Heart right ventricle (tissue), 16 donors: ENCODE results near the gene PNLIPRP2. TPM values are rescaled to one million over a fixed set of nuclear protein-coding genes. Genes with fewer than 3 reads are reported as not detected.

Experiments used
- ATAC-seq, 8 donors: fragments of 200-7000 bp; cut with Tn5 transposase; one replicate each; pipeline ENCODE4 v1.9.1; 2020; ENCODE audit warnings: mild to moderate bottlenecking in 8 of 8, moderate library complexity in 8 of 8, moderate number of reproducible peaks in 1 of 8
- DNase-seq, 2 donors: peaks; one replicate each; pipeline ENCODE4 v3.0.0-alpha.2; 2020
- H3K27ac ChIP-seq, 10 donors: fragments of 200-600 bp; sonication (generic) in 2 of 10; one replicate each; pipeline versions ENCODE4 v1.5.0 to v1.8.0; 2020 to 2022; ENCODE audit warnings: mild to moderate bottlenecking in 3 of 10
- H3K27me3 ChIP-seq, 7 donors: fragments of 200-600 bp; one replicate each; pipeline ENCODE4 v1.8.0; 2021 to 2022; ENCODE audit warnings: mild to moderate bottlenecking in 2 of 7
- H3K36me3 ChIP-seq, 9 donors: fragments of 200-600 bp; sonication (generic) in 1 of 9; one replicate each; pipeline versions ENCODE4 v1.5.0 to v1.8.0; 2020 to 2022; ENCODE audit warnings: mild to moderate bottlenecking in 2 of 9
- H3K4me1 ChIP-seq, 9 donors: fragments of 200-600 bp; sonication (generic) in 1 of 9; one replicate each; pipeline versions ENCODE4 v1.5.0 to v1.8.0; 2020 to 2022; ENCODE audit warnings: mild to moderate bottlenecking in 4 of 9
- H3K4me3 ChIP-seq, 10 donors: fragments of 200-600 bp; sonication (generic) in 2 of 10; one replicate each; pipeline versions ENCODE4 v1.5.0 to v1.8.0; 2020 to 2022; ENCODE audit warnings: mild to moderate bottlenecking in 7 of 10, moderate library complexity in 2 of 10
- H3K9me3 ChIP-seq, 11 donors: fragments of 200-600 bp in 10 of 11; sonication (generic) in 2 of 11; one replicate each; pipeline versions ENCODE4 v1.5.0 to v1.8.0; 2013 to 2022; ENCODE audit warnings: mild to moderate bottlenecking in 2 of 11, control low read depth in 1 of 11, moderate library complexity in 1 of 11
- WGBS, 2 donors: extraction: QIAGEN DNeasy Blood & Tissue Kit; methylation state at CpG; one replicate each; pipeline ENCODE4 v1.1.7; 2013; ENCODE audit warnings: inconsistent platforms in 1 of 2; 5-methylcytosine and 5-hydroxymethylcytosine counted together
- intact Hi-C, 10 donors: fragments of 100-400 bp; cut with DNase I; formaldehyde crosslinking; loops; one replicate each; pipeline versions ENCODE4 v1.11.1 to v1.14.2; 2022
- polyA plus RNA-seq, 2 donors: library from polyadenylated mRNA; stranded (reverse); fragments of 200-250 nt; gene quantifications; one replicate each; pipeline ENCODE4 v1.2.3, GENCODE V29; 2013
- total RNA-seq, 10 donors: library from RNA; stranded (reverse); fragmentation: NEBNext Ultra II Directional in 3 of 10; extraction: Animal tissue kit (Norgen Biotek cat#: 25700) in 3 of 10; gene quantifications; one replicate each; pipeline versions ENCODE4 v1.2.1 to v1.2.4, GENCODE V29; 2021 to 2023
- TF ChIP-seq, protein P1 (sequence below), 9 donors: fragments of 200-600 bp; sonication (generic) in 2 of 9; IDR thresholded peaks; one replicate each; pipeline versions ENCODE4 v1.5.0 to v1.8.0; 2021 to 2022; ENCODE audit warnings: antibody characterized with exemption in 9 of 9, mild to moderate bottlenecking in 5 of 9, moderate library complexity in 1 of 9
- donor health status: Arrhythmogenic right ventricular cardiomyopathy.
- donor health status: ischemic (EF 13 %, LVEDD 7.1; RV severe dilation, severe dysfunction).
- donor health status: healthy with polysubstance abuse.
- donor health status: DM: no; HTN: yes; CAD: no.
- donor health status: DM: no; HTN: no; CAD: no.
- donor health status: ischemic (EF 25% LVEDD 6.9; RV normal size, moderate dysfunction).
- donor health status: ischemic (EF 25% LVEDD 5.7; RV mildly dilated, moderate dysfunction).
- donor health status: healthy.
- donor health status: DM: yes; HTN: yes; CAD: no.
- donor health status: Ischemic cardiomyopathy.
- donor health status: ischemic (EF 35%, LVEDD 5.7; RV mildly dilated, moderate dysfunction).
- donor health status: nonischemic (EF 11% LVEDD 7.7; RV severe dilation, severe dysfunction).
- donor health status: DM: yes; HTN: yes; CAD: no.
- donor health status: PGD.
- donor health status: ischemic (EF 29% LVEDD 5.4; RV normal size, mild dysfunction).
- donor health status: nonischemic (EF 23%, LVEDD 6.1; RV moderate dilation, normal function).

PNLIPRP2 gene
- total and polyA plus RNA-seq, 12 donors = 0.20 TPM; not detected in 11

DNA sequence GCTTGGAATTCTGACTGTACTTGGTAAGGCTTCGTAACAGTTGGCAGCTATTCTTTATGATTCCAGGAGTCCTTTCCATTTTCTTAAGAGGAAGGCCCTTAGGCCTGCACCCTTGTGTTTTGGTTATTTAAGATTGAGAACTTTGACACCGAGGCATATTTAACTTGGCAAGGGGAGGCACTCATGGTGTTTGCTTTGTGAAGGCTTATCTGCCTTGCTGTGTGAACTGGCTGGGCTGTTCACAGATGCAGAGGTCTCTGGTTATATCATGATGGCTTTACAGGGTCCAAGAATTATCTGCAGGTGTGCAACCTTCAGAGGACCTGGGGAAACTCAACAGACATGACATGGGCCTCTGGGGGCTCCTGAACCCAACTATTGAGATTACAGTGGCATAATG, 30.8 kb upstream of the PNLIPRP2 start:
- no peaks in the 10 kb centered on the region for H3K36me3 ChIP-seq
- no peak overlapping the region for H3K27ac ChIP-seq
- H3K4me3 ChIP-seq = no peak overlapping the region
- DNase-seq = no peak
- TF ChIP-seq, protein P1, sequence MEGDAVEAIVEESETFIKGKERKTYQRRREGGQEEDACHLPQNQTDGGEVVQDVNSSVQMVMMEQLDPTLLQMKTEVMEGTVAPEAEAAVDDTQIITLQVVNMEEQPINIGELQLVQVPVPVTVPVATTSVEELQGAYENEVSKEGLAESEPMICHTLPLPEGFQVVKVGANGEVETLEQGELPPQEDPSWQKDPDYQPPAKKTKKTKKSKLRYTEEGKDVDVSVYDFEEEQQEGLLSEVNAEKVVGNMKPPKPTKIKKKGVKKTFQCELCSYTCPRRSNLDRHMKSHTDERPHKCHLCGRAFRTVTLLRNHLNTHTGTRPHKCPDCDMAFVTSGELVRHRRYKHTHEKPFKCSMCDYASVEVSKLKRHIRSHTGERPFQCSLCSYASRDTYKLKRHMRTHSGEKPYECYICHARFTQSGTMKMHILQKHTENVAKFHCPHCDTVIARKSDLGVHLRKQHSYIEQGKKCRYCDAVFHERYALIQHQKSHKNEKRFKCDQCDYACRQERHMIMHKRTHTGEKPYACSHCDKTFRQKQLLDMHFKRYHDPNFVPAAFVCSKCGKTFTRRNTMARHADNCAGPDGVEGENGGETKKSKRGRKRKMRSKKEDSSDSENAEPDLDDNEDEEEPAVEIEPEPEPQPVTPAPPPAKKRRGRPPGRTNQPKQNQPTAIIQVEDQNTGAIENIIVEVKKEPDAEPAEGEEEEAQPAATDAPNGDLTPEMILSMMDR (IDR thresholded peaks at IDR 0.05) = no peak
- H3K4me1 ChIP-seq = no peaks in the 10 kb centered on the region
- peaks cover 0 to 7% (median 0%) of the 10 kb centered on the region in 11 donors for H3K9me3 ChIP-seq
- no peak for ATAC-seq
- WGBS, 2 donors = 74 to 76% methylated on average over 2 of the region's 2 CpGs
- intact Hi-C loops = no loop called here
- H3K27me3 ChIP-seq = peaks cover 0 to 2% (median 0%) of the 10 kb centered on the region in 7 donors

DNA sequence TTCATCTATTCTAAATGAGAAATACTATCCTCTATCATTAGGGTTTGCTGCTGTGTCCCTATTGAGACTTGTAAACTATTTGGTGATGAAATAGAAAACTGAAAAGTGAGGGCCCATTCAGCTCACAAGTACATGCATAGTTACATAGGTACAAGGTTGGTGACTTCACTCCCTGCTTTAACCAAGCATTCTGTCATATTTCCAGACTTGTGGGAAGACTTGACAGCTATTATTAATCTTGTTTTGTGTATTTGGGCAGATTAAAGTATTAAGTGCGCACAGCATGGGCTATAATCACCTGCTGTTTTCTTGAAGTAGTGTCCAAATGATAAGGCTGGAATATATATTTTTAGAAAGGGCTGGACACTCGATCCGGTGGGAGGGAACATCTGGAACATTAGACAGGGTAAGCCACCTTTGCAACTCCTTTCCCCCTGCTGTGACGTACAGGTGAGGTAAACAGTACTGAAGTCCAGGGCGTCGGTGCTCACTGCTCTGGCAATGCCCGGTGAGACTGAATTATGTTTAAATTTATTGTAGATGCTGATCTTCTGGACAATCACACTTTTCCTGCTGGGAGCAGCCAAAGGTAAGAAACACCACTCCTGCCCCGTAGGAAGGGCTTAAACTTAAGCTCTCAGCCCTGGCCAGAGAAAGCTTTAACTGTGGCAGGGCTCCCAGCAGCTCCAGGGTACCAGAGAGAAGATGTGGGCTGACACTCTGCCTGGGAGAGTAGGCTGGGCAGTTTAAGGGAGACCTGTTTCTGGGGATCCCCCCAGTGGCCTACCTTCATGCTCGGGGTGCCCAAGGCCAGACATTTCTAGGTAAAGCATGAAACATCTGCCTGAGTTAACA, 29.9 kb upstream of the PNLIPRP2 start, which contains the start of gene PNLIPRP1:
PNLIPRP1 (plus strand) TSS at position 370 of the 855 bp plus-strand sequence; CDS start at position 541, 171 bp downstream.
- Histone ChIP-seq H3K27me3 (peaks cover 0 to 11% (median 0%) of the 10 kb centered on the region in 7 donors), H3K4me1 (no peaks in the 10 kb centered on the region), H3K4me3 (no peak within 1 kb of the TSS), H3K27ac (no peak within 1 kb of the TSS), H3K9me3 (peaks cover 0 to 7% (median 0%) of the 10 kb centered on the region in 11 donors), H3K36me3 (no peaks in the 10 kb centered on the region)
- intact Hi-C loops = no loop called here
- DNase-seq (no peak), ATAC-seq (no peak)
- TF ChIP-seq, protein P1 (IDR thresholded peaks at IDR 0.05) = no peak
- 68 to 70% methylated on average over 9 of the region's 9 CpGs for WGBS, 2 donors

DNA sequence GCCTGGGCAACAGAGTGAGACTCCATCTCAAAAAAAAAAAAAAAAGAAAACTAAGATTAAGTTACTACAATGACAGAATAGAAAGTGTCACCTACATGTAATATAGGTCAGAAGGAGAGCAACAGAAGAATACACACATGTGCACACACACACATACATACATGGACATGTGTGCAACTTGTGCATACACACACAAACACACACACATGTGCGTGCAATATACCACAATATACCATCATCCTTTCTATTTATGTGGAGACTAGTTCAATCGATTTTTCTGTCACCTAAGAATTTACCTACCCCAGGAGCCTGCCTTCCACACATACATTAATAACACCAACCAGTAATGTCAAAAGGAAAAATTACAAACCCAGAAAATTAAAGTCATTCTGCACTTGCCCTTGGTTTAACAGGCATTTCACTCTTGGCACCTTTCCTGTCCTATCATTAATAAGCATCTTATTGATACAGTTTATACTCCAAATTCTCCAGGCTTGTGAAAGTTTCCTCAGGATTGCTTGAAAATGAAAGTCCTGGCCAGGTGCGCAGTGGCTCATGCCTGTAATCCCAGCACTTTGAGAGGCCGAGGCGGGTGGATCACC, 27.5 kb upstream of the PNLIPRP2 start:
- no peaks in the 10 kb centered on the region for H3K4me1 ChIP-seq
- 90 to 91% methylated on average over 5 of the region's 5 CpGs for WGBS, 2 donors
- no peak overlapping the region for H3K4me3 ChIP-seq
- TF ChIP-seq, protein P1 (IDR thresholded peaks at IDR 0.05) = no peak
- no peak overlapping the region for H3K27ac ChIP-seq
- no peaks in the 10 kb centered on the region for H3K36me3 ChIP-seq
- peaks cover 0 to 12% (median 4%) of the 10 kb centered on the region in 7 donors for H3K27me3 ChIP-seq
- intact Hi-C loops = no loop called here
- DNase-seq (no peak), ATAC-seq (no peak)
- H3K9me3 ChIP-seq = peaks cover 0 to 7% (median 0%) of the 10 kb centered on the region in 11 donors

DNA sequence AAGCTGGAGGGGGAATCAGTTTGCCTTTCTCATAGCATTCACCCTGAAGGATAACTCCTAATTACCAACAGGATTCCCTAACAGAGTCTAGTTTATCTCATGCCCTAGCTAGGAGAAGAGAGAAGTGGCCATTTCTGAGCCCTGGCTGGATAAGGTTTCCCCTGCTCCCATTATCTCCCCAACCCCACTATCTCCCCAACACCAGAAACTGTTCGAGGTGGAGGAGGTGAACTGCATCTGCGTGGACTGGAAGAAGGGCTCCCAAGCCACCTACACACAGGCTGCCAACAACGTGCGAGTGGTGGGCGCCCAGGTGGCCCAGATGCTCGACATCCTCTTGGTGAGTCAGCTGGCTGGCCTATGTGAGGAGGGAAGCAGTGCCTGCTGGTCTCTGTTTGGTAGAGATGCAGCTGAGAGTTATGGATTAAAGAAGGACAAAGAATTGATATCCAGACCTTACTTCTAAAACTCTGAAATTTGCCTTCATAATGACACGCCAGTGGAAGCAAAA, 26.2 kb upstream of the PNLIPRP2 start:
- WGBS, 2 donors = 79 to 81% methylated on average over 7 of the region's 7 CpGs

More for the DNA sequence above, 26.2 kb upstream of the PNLIPRP2 start:
- Histone ChIP-seq H3K27ac (no peak overlapping the region), H3K4me1 (no peaks in the 10 kb centered on the region), H3K9me3 (no peaks in the 10 kb centered on the region), H3K4me3 (no peak overlapping the region), H3K27me3 (peaks cover 0 to 12% (median 4%) of the 10 kb centered on the region in 7 donors), H3K36me3 (no peaks in the 10 kb centered on the region)
- TF ChIP-seq, protein P1 (IDR thresholded peaks at IDR 0.05) = no peak
- intact Hi-C loops = no loop called here
- no peak for ATAC-seq
- DNase-seq = no peak
